Uterus (tissue), 4 donors: ENCODE measurements around the gene DDX19B. TPM values are rescaled to one million over a fixed set of nuclear protein-coding genes. Genes with fewer than 3 reads are reported as not detected.

Experiments used
- DNase-seq, 2 donors: peaks; one replicate each; pipeline ENCODE4 v3.0.0-alpha.2; 2019 to 2020
- H3K27ac ChIP-seq, 2 donors: fragments of 200-600 bp; sonication (generic); 1 replicate in 1 of 2; 2 replicates in 1 of 2; pipeline ENCODE4 v1.5.1; 2016 to 2018
- H3K27me3 ChIP-seq, 2 donors: fragments of 200-600 bp; sonication (generic); one replicate each; pipeline ENCODE4 v1.5.1; 2018 to 2019; ENCODE audit warnings: control low read depth in 1 of 2
- H3K36me3 ChIP-seq, 2 donors: fragments of 200-600 bp; sonication (generic); one replicate each; pipeline ENCODE4 v1.5.1; 2019; ENCODE audit warnings: control low read depth in 1 of 2
- H3K4me1 ChIP-seq, 2 donors: fragments of 200-600 bp; sonication (generic); one replicate each; pipeline ENCODE4 v1.5.1; 2018 to 2019; ENCODE audit warnings: control low read depth in 1 of 2
- H3K4me3 ChIP-seq, 2 donors: fragments of 200-600 bp; sonication (generic); 1 replicate in 1 of 2; 2 replicates in 1 of 2; pipeline ENCODE4 v1.5.1; 2018 to 2019; ENCODE audit warnings: mild to moderate bottlenecking in 1 of 2
- H3K9me3 ChIP-seq, 2 donors: fragments of 200-600 bp; sonication (generic); one replicate each; pipeline ENCODE4 v1.5.1; 2019; ENCODE audit warnings: control low read depth in 1 of 2
- CTCF ChIP-seq, 4 experiments: fragments of 200-600 bp in 2 of 4; fragments of 450-650 bp in 2 of 4; sonication (generic) in 2 of 4; IDR thresholded peaks; one replicate each; pipeline ENCODE4 v1.5.1; 2016 to 2019; ENCODE audit warnings: antibody characterized with exemption in 4 of 4, mild to moderate bottlenecking in 2 of 4, moderate library complexity in 1 of 4
- POLR2A ChIP-seq, 2 donors: fragments of 450-650 bp; IDR thresholded peaks; one replicate each; pipeline ENCODE4 v1.6.1; 2016; ENCODE audit warnings: antibody characterized with exemption in 2 of 2, mild to moderate bottlenecking in 1 of 2, moderate library complexity in 1 of 2
- intact Hi-C: fragments of 100-400 bp; cut with DNase I; formaldehyde crosslinking; loops from one replicate; pipeline ENCODE4 v1.15.1; 2023; ENCODE audit warnings: low total_unique reads
- total RNA-seq, 4 donors: library from RNA; depleted of rRNA in 3 of 4; stranded (reverse); fragments of >200 nt in 3 of 4; gene quantifications; one replicate each; pipeline versions ENCODE4 v1.1.0 to v1.2.4, GENCODE V29; 2014 to 2023
- donor health status: DM: yes; HTN: yes; CAD: no.

Gene DDX19B
- total RNA-seq, 4 donors from 2014 or later, result 10.6 to 77.6 (median 25.4) TPM

GRCh38 chr16:70252355-70252988 lies 46.5 kb upstream of the DDX19B start:
- no peaks in the 10 kb centered on the region for H3K36me3 ChIP-seq
- no peak overlapping the region for H3K4me3 ChIP-seq
- no peak for TF ChIP-seq POLR2A (IDR thresholded peaks at IDR 0.05)
- intact Hi-C loops, result no loop called here
- no peak for DNase-seq
- H3K9me3 ChIP-seq, result no peaks in the 10 kb centered on the region
- H3K27ac ChIP-seq, result peak overlapping the region in 1 of 2 donors; percentile 93
- H3K4me1 ChIP-seq, result peaks cover 6 to 11% of the 10 kb centered on the region in 2 donors
- no peaks in the 10 kb centered on the region for H3K27me3 ChIP-seq

- intact Hi-C loops, result no loop called here
- Histone ChIP-seq H3K4me3 (no peak overlapping the region), H3K36me3 (no peaks in the 10 kb centered on the region), H3K4me1 (peaks cover 6 to 11% of the 10 kb centered on the region in 2 donors), H3K9me3 (no peaks in the 10 kb centered on the region), H3K27ac (no peak overlapping the region), H3K27me3 (no peaks in the 10 kb centered on the region)
- DNase-seq, result no peak
- TF ChIP-seq POLR2A (IDR thresholded peaks at IDR 0.05), result no peak
- TF ChIP-seq CTCF (IDR thresholded peaks at IDR 0.05), result peak in 2 of 4 experiments; percentile 6 to 29
Observed at GRCh38 chr16:70253291-70254106, 45.5 kb upstream of the DDX19B start.

GRCh38 chr16:70254180-70254964 lies 44.6 kb upstream of the DDX19B start:
- no peak overlapping the region for H3K27ac ChIP-seq
- no peak for TF ChIP-seq POLR2A (IDR thresholded peaks at IDR 0.05)
- TF ChIP-seq CTCF (IDR thresholded peaks at IDR 0.05), result no peak
- no peak overlapping the region for H3K4me3 ChIP-seq
- no peaks in the 10 kb centered on the region for H3K36me3 ChIP-seq
- intact Hi-C loops, result no loop called here
- peaks cover 6 to 11% of the 10 kb centered on the region in 2 donors for H3K4me1 ChIP-seq
- no peak for DNase-seq
- no peaks in the 10 kb centered on the region for H3K9me3 ChIP-seq
- no peaks in the 10 kb centered on the region for H3K27me3 ChIP-seq

- Histone ChIP-seq H3K4me1 (peaks cover 6% of the 10 kb centered on the region in 2 donors), H3K4me3 (no peak overlapping the region), H3K9me3 (no peaks in the 10 kb centered on the region), H3K36me3 (no peaks in the 10 kb centered on the region), H3K27me3 (no peaks in the 10 kb centered on the region), H3K27ac (no peak overlapping the region)
- intact Hi-C loops, result no loop called here
- no peak for TF ChIP-seq POLR2A (IDR thresholded peaks at IDR 0.05)
- TF ChIP-seq CTCF (IDR thresholded peaks at IDR 0.05), result no peak
- DNase-seq, result no peak
Observed at GRCh38 chr16:70254965-70255286, 44.1 kb upstream of the DDX19B start.

GRCh38 chr16:70255574-70255973 lies 43.4 kb upstream of the DDX19B start:
- intact Hi-C loops, result no loop called here
- Histone ChIP-seq H3K4me1 (peaks cover 0 to 6% of the 10 kb centered on the region in 2 donors), H3K27ac (no peak overlapping the region), H3K27me3 (no peaks in the 10 kb centered on the region), H3K9me3 (no peaks in the 10 kb centered on the region), H3K4me3 (no peak overlapping the region), H3K36me3 (no peaks in the 10 kb centered on the region)
- TF ChIP-seq CTCF (IDR thresholded peaks at IDR 0.05) (no peak), POLR2A (IDR thresholded peaks at IDR 0.05) (no peak)
- DNase-seq, result no peak
